ENCODE data around the gene TSPO. TPM values are rescaled to one million over a fixed set of nuclear protein-coding genes. Genes with fewer than 3 reads are reported as not detected.

The TSPO gene
- polyA plus RNA-seq, 1 of the 3 experiments (the other 2 are of a cell fraction) = 156 TPM

GRCh38 chr22:43136801-43137200 is 14.6 kb upstream of the TSPO start (continued):
- TF ChIP-seq, protein P1, sequence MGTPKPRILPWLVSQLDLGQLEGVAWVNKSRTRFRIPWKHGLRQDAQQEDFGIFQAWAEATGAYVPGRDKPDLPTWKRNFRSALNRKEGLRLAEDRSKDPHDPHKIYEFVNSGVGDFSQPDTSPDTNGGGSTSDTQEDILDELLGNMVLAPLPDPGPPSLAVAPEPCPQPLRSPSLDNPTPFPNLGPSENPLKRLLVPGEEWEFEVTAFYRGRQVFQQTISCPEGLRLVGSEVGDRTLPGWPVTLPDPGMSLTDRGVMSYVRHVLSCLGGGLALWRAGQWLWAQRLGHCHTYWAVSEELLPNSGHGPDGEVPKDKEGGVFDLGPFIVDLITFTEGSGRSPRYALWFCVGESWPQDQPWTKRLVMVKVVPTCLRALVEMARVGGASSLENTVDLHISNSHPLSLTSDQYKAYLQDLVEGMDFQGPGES (IDR thresholded peaks at IDR 0.05; ENCODE audit: low read depth, low read length) = no peak
- TF ChIP-seq TEAD4 (IDR thresholded peaks at IDR 0.05; ENCODE audit: borderline replicate concordance, insufficient read depth) (no peak), MAX (IDR thresholded peaks at IDR 0.05; ENCODE audit: low read depth) (no peak), FOXM1 (IDR thresholded peaks at IDR 0.05; ENCODE audit: low read depth) (no peak)

GRCh38 chr22:43142880-43143562 is 8.3 kb upstream of the TSPO start, which contains the start of gene MCAT:
Gene MCAT (minus strand): TSS chr22:43143398. CDS start chr22:43143348, 50 bp downstream.
- H2AFZ ChIP-seq (ENCODE audit: low read depth) = peak within 1 kb of the TSS; percentile 89
- H3K4me2 ChIP-seq = peak within 1 kb of the TSS; percentile 76
- peak within 1 kb of the TSS; percentile 64 to 76 for H3K4me3 ChIP-seq (ENCODE audit: low read depth in 2 of 2, low read length in 1 of 2)
- H3K9me3 ChIP-seq = no peaks in the 10 kb centered on the region
- 0% methylated on average over 2 of the region's 83 CpGs for WGBS (ENCODE audit: low lambda C conversion rate)
- H4K20me1 ChIP-seq (ENCODE audit: insufficient read depth) = no peaks in the 10 kb centered on the region
- no peaks in the 10 kb centered on the region for H3K9me2 ChIP-seq
- peaks cover 0 to 4% of the 10 kb centered on the region in 2 experiments for H3K36me3 ChIP-seq (replicated peaks in 1 of 2; ENCODE audit: control insufficient read depth in 1 of 2, insufficient read depth in 2 of 2, low read length in 1 of 2)
- POLR2A ChIA-PET = no interaction called here
- H3F3A ChIP-seq (replicated peaks; ENCODE audit: insufficient read depth) = no peaks in the 10 kb centered on the region
- peak within 1 kb of the TSS; percentile 39 to 65 for H3K27ac ChIP-seq (ENCODE audit: low read depth in 2 of 2, low read length in 1 of 2)
- H3K27me3 ChIP-seq (ENCODE audit: insufficient read depth) = no peaks in the 10 kb centered on the region
- H3K79me2 ChIP-seq (ENCODE audit: insufficient read depth) = peaks cover 14% of the 10 kb centered on the region; the same call in 1 of the 2 replicates
- peak within 1 kb of the TSS; percentile 65 for H3K9ac ChIP-seq
- CTCF ChIA-PET = no interaction called here
- TF ChIP-seq TAF1 (IDR thresholded peaks at IDR 0.05; ENCODE audit: borderline replicate concordance, low read depth, low read length) (peak; percentile 56; the same call in 1 of the 2 replicates), GABPA (IDR thresholded peaks at IDR 0.05; ENCODE audit: low read depth) (peak; percentile 80), RAD21 (IDR thresholded peaks at IDR 0.05; ENCODE audit: low read length) (no peak), EP300 (IDR thresholded peaks at IDR 0.05; ENCODE audit: borderline replicate concordance in 1 of 2, low read depth in 1 of 2, low read length in 1 of 2) (no peak), RFX5 (IDR thresholded peaks at IDR 0.05; ENCODE audit: low read length) (no peak), ELF1 (IDR thresholded peaks at IDR 0.05) (peak; percentile 57), TEAD4 (IDR thresholded peaks at IDR 0.05; ENCODE audit: borderline replicate concordance, insufficient read depth) (no peak), FOXM1 (IDR thresholded peaks at IDR 0.05; ENCODE audit: low read depth) (no peak), FOXJ3 (CRISPR knock-in tag; IDR thresholded peaks at IDR 0.05) (no peak), NFIC (IDR thresholded peaks at IDR 0.05; ENCODE audit: borderline replicate concordance) (no peak), JUND (IDR thresholded peaks at IDR 0.05) (no peak), EZH2phosphoT487 (IDR thresholded peaks at IDR 0.05; ENCODE audit: borderline replicate concordance, low read depth) (no peak), CHD2 (IDR thresholded peaks at IDR 0.05; ENCODE audit: low read length, partially characterized antibody) (peak; percentile 31), NRF1 (IDR thresholded peaks at IDR 0.05; ENCODE audit: low read depth, low read length) (peak; percentile 62), MXI1 (IDR thresholded peaks at IDR 0.05; ENCODE audit: low read depth, low read length) (peak; percentile 54; the same call in 1 of the 2 replicates)
- TF ChIP-seq, protein P2, sequence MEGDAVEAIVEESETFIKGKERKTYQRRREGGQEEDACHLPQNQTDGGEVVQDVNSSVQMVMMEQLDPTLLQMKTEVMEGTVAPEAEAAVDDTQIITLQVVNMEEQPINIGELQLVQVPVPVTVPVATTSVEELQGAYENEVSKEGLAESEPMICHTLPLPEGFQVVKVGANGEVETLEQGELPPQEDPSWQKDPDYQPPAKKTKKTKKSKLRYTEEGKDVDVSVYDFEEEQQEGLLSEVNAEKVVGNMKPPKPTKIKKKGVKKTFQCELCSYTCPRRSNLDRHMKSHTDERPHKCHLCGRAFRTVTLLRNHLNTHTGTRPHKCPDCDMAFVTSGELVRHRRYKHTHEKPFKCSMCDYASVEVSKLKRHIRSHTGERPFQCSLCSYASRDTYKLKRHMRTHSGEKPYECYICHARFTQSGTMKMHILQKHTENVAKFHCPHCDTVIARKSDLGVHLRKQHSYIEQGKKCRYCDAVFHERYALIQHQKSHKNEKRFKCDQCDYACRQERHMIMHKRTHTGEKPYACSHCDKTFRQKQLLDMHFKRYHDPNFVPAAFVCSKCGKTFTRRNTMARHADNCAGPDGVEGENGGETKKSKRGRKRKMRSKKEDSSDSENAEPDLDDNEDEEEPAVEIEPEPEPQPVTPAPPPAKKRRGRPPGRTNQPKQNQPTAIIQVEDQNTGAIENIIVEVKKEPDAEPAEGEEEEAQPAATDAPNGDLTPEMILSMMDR (IDR thresholded peaks at IDR 0.05) = no peak
- peaks cover 0 to 3% of the 10 kb centered on the region in 2 experiments; a peak in 1 of 4 replicates for H3K4me1 ChIP-seq (ENCODE audit: control insufficient read depth in 1 of 2, insufficient read depth in 2 of 2, low read depth in 1 of 2, low read length in 1 of 2)
- DNase-seq = peak; percentile 89

Data from SK-N-SH (cell line).